ENCODE measurements around the gene PRKN. TPM values are rescaled to one million over a fixed set of nuclear protein-coding genes. Genes with fewer than 3 reads are reported as not detected.
A peak's percentile ranks its signal among the peaks of the same experiment; 100 is the strongest.

Gene PRKN
- total RNA-seq, 1 experiment from 2014 or later: 2.0 TPM

DNA sequence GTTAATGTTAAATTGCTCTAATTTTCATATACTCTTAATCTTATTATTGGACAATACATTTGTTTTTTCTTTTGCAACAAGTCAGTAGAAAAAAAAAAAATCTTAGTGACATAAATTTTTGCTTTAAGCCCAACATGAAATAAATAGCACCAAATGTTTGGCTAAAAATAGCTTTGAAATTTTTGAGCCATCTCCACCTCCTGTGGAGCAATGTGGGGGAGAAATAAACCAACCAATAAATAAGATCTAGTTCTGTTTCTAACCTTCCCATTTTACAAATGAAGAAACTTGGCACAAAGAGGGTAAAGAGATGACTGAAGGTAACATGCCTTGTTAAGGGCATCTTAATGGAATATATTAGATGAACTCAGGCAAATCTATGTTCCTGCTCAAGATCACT lies 91.4 kb downstream of the PRKN start:
- H3K27ac Mint-ChIP-seq: 0 out of 7 replicates have a peak overlapping the region, but pooled peaks of 1 of the 3 experiments have one; percentile 75
- Histone ChIP-seq H3K4me2 (ENCODE audit: insufficient read depth, insufficient read length, low read length) (no peak overlapping the region), H3K14ac (ENCODE audit: insufficient read depth, low read length) (no peak overlapping the region), H2BK5ac (ENCODE audit: insufficient read length, low read length) (no peak overlapping the region), H4K5ac (ENCODE audit: insufficient read length, low read depth, low read length) (no peak overlapping the region), H3K23me2 (ENCODE audit: insufficient read length, low read depth, low read length, poor library complexity, severe bottlenecking) (no peaks in the 10 kb centered on the region), H4K8ac (replicated peaks; ENCODE audit: insufficient read length, low read depth, low read length) (no peak overlapping the region), H3K56ac (ENCODE audit: insufficient read length, low read depth, low read length) (no peak overlapping the region), H3K23ac (ENCODE audit: insufficient read length, low read depth, low read length) (no peak overlapping the region), H3K79me1 (ENCODE audit: insufficient read depth, low read depth, low read length, poor library complexity, severe bottlenecking) (no peaks in the 10 kb centered on the region), H2AFZ (ENCODE audit: low read length) (no peak overlapping the region), H4K20me1 (ENCODE audit: control insufficient read depth, insufficient read depth, insufficient read length) (no peaks in the 10 kb centered on the region), H2BK12ac (ENCODE audit: insufficient read length, low read depth, low read length) (no peak overlapping the region), H3K27ac (ENCODE audit: insufficient read length, low read depth, low read length) (no peak overlapping the region), H3K4me1 (ENCODE audit: insufficient read depth, low read length) (no peaks in the 10 kb centered on the region), H3K4ac (ENCODE audit: low read depth, low read length) (no peak overlapping the region), H3K18ac (ENCODE audit: insufficient read length, low read depth, low read length) (no peak overlapping the region), H3T11ph (ENCODE audit: low read length) (no peak overlapping the region), H2BK15ac (ENCODE audit: low read depth, low read length) (no peak overlapping the region), H3K27me3 (ENCODE audit: insufficient read depth, low read length) (no peaks in the 10 kb centered on the region), H2AK5ac (ENCODE audit: insufficient read length, low read length) (no peak overlapping the region), H3K9me3 (ENCODE audit: control insufficient read depth, low read depth, low read length) (no peaks in the 10 kb centered on the region), H2BK120ac (ENCODE audit: low read depth, low read length, poor library complexity, severe bottlenecking) (no peak overlapping the region), H2BK20ac (ENCODE audit: low read depth, low read length, poor library complexity, severe bottlenecking) (no peak overlapping the region), H3K79me2 (ENCODE audit: insufficient read depth, low read length) (no peaks in the 10 kb centered on the region), H4K91ac (ENCODE audit: insufficient read length, low read depth, low read length) (no peak overlapping the region), H3K9ac (ENCODE audit: extremely low read depth, insufficient read length, low read length) (no peak overlapping the region)
- H3K4me1 Mint-ChIP-seq: peaks cover 4 to 5% of the 10 kb centered on the region in 2 experiments; a peak in 2 of 4 replicates
- no peak for DNase-seq
- TF ChIP-seq, protein P1, sequence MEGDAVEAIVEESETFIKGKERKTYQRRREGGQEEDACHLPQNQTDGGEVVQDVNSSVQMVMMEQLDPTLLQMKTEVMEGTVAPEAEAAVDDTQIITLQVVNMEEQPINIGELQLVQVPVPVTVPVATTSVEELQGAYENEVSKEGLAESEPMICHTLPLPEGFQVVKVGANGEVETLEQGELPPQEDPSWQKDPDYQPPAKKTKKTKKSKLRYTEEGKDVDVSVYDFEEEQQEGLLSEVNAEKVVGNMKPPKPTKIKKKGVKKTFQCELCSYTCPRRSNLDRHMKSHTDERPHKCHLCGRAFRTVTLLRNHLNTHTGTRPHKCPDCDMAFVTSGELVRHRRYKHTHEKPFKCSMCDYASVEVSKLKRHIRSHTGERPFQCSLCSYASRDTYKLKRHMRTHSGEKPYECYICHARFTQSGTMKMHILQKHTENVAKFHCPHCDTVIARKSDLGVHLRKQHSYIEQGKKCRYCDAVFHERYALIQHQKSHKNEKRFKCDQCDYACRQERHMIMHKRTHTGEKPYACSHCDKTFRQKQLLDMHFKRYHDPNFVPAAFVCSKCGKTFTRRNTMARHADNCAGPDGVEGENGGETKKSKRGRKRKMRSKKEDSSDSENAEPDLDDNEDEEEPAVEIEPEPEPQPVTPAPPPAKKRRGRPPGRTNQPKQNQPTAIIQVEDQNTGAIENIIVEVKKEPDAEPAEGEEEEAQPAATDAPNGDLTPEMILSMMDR (conservative IDR thresholded peaks at IDR 0.05): no peak
- H3K4me3 Mint-ChIP-seq: no peak overlapping the region
- peaks cover 0 to 4% (median 2%) of the 10 kb centered on the region in 3 experiments; a peak in 1 of 7 replicates for H3K36me3 Mint-ChIP-seq (ENCODE audit: insufficient read depth in 1 of 3, low read depth in 3 of 3)
- peaks cover 0 to 2% of the 10 kb centered on the region in 2 experiments; a peak in 1 of 5 replicates for H3K9me3 Mint-ChIP-seq
- no peaks in the 10 kb centered on the region for H3K27me3 Mint-ChIP-seq (ENCODE audit: low read depth)
